Eye (tissue), 1 donor: ENCODE measurements around the gene ZFP36.
"Not testable (repeated sequence)": the region's sequence is repeated elsewhere in the genome, so short reads cannot be mapped to it uniquely, and the experiment has no call there.

ENCODE experiments used
- DNase-seq: peaks from one replicate; pipeline ENCODE4 v3.0.0-alpha.2; 2015

Gene ZFP36

GRCh38 chr19:39406656-39407409 lies at the start of gene ZFP36:
Gene ZFP36 (plus strand): TSS chr19:39406847. CDS start chr19:39406905, 58 bp downstream.
- peak; percentile 85 for DNase-seq

DNA sequence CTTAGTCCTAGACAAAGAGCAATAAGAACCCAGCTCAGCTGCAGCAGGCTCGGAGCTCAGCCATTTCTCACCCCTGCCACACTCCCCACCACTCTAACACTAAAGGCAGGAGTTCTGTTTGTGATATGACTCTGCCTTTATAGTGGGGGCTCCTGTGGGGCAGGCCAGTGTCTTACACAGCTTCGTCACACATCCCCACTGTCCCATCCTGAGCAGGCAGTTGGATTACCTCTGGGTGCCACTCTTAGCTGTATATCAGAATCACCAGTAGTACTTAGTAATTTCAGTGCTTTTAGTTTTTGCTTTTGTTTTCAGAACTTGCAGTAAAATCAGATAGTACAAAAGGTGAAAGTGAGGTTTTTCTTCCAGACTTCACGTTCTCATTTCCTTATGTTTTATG lies 47.6 kb upstream of the ZFP36 start:
- DNase-seq: no peak

GRCh38 chr19:39360599-39360998 lies 46.0 kb upstream of the ZFP36 start:
- DNase-seq: no peak

- no peak for DNase-seq
Measured at GRCh38 chr19:39362682-39363657, 43.7 kb upstream of the ZFP36 start.

DNA sequence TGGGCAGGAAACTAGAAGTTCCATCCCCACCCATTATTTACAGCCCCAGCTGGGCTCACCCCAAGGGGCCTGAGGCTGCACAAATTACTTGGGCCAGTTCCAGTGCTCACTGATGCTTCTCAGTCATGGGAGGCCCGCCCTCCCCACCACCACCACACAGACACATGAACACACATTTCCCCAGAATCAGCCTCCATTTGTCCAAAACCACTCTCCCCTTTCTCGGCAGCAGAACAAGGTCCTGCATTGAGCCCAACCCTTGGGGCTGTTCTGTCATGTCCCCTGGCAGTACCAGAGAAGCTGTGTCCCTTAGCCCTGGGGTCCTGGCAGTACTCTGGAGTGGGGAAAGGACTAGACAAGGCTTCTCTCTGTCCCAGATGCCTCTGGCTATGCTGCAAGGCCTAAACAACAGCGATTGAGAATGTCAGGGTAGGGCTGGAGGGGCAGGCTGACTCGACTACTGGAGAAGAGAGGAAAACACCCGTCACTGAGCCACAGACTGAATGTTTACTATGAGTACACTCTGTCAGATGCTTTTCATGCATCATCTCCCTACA lies 42.7 kb upstream of the ZFP36 start:
- DNase-seq: no peak

GRCh38 chr19:39365531-39365930 lies 41.1 kb upstream of the ZFP36 start:
- DNase-seq: no peak

- no peak for DNase-seq
Measured at GRCh38 chr19:39369200-39369599, 37.4 kb upstream of the ZFP36 start.

- DNase-seq: no peak
Measured at GRCh38 chr19:39370735-39371134, 35.9 kb upstream of the ZFP36 start.

DNA sequence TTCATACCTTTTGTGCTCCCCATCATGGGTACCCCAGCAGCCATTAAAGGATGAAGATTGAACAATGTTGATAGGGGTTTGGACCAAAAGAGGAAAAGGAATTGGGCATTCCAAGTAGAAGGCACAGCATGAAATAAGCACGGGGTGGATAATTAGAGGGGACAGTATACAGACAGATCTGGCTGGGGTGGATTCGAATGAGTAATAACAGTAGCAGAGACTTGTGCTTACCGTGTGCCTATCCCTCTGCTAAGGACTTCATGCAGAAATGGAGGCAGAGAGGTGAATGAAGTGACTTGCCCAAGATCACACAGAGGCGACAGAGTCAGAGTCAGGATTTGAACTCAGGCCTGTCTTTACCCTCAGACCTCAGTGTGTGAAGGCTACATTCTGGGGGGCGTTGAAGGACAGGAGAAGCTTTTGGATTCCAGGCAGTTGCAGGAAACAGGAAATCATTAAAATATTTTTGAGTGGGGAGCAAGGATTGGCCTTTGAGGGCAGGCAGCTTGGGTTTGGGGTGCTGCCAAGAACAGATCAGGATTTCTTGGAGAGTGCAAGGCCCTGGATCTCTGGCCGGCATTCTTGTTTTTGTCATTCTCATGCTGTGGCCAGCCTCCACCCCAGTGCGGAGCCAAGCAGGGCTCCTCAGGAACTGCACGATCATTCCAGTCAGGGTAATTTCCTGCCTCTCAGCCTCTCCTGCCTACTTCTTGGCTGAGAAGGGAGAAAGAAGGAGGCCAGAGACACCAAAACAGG lies 34.4 kb upstream of the ZFP36 start:
- peak; percentile 21 for DNase-seq

DNA sequence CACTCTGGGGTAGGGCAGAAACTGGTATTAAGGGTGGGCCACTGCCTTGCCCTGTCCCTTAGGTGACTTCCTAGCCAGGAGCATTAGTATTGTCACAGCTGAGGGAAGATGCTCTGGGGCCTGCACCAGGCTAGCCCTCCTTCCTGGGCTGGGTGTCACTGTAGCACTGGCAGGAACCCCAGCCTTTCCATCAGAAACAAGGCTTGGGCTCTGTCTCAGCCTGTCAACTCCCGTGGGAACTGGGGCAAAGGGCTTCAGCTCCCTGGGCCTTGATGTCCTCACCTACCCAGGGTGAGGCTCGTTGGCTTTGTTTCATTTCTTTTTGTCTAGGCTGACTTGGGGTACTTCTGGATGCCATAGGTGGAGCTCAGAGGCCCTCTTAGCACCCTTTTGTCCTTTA lies 33.7 kb upstream of the ZFP36 start:
- DNase-seq: no peak

DNA sequence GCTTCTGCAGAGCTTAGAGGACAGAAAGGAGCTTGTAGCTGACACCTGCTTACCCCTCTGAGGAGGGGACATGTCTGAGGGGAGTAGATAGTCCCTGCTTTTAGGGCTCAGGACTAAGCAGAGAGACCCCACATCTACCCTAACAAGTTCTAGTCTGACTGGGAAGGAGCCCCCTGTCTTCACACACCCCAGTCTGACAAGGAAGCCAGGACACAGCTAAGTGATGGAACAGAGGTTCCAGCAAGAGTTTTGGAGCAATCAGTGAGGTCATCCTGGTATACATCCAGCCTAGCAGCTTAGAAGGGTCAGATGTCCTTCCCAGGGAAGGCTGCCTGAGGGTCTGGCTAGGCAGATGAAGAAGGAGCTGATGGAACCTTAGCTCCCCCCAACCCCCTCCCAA lies 30.7 kb upstream of the ZFP36 start:
- no peak for DNase-seq

DNA sequence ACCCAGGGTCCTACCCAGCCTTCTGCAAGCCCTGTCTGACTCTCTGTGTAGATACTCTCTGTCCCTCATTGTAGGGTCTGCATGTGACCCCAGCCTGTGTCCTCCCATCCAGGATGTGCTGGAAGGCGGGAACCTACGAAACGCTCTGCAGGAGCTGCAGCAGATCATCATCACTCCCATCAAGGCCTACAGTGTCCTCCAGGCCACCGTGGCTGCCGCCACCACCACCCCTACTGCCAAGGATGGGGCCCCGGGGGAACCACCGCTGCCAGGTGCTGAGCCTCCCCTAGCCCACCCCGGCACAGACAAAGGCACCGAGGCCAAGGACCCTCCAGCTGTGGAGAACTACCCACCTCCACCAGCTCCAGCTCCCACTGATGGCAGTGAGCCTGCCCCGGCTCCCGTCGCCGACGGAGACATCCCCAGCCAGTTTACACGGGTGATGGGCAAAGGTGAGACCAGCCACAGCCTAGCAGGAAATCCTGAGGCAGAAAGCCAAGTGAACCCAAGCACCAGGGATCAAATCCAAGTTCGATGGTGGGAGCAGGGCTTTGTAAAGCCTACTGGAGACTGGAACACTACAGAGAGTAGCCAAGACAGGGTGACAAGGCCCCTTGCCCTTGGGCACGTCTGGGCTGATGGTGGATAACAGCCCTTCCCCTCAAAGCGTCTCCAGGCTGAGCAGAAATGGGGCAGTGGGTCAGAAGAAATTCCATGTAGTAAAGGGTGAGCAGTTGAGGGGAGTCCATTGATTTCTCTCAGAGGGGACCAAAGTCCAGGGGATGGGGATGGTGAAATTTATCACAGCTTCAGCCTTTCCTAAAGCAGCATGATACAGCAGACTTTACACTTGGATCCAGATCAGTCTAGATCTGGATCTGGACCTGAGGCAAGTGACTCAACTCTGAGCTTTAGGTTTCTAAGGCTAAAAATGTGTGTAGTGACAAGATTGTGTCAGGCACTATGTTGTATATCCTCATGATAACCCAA lies 29.0 kb upstream of the ZFP36 start:
- DNase-seq: no peak

GRCh38 chr19:39379366-39379765 lies 27.3 kb upstream of the ZFP36 start:
- not testable (repeated sequence) for DNase-seq

DNA sequence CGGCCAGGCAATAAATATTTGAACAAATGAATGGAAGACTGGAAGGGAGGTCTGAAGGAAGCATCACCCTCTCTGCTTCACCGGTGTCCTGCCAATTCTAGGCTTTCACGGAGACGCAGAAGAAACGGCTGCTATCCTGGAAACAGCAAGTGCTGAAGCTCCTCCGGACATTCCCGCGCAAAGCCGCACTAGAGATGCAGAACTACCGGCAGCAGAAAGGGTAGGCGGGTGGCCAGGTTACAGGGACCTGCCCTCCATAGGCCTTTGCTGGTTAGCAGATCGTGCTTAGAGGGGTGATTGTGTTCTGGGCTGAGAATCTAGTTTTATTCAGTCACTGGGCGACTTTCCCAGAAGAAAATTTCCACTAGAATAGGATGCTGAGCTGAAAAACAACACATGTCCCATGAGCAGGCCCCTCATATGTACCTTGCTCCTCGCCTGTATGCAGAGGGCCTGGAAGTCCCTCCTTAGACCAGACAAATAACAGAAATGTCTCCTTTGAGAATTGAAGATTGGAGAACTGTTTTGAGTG lies 26.7 kb upstream of the ZFP36 start:
- DNase-seq: no peak

- DNase-seq: no peak
Measured at GRCh38 chr19:39380521-39381502, 25.8 kb upstream of the ZFP36 start.

DNA sequence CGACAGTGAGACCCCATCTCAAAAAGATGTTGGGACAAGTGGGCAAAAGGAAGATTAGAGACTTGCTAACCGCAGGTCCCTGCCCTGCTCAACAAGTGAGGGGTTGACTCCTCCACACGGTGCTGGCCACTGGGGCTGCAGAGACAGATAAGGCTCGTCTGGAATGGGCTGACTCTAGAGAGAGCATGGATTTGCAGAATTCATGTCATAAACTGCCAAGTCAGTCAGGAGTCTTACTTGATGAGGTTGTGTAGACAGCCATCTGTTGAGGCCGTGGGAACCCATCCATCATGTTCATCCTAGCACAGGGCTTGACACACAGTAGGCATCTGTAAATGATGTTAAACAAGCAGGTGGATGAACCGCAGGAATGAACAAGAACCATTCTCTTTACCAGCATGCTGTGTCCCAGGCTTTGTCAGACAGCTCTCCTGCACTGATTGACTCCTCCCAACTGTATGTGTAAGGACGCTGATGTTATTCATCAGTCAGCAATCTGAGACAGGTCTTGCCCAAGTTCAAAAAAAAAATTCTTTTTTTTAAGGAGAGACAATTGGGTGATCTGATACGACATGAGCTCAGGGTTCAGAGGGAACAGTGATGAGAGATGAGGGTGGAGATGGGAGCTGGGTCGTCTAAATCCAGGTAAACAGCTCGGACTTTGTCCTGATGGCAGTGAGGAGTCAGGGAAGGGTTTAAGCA lies 24.6 kb upstream of the ZFP36 start:
- no peak for DNase-seq

DNA sequence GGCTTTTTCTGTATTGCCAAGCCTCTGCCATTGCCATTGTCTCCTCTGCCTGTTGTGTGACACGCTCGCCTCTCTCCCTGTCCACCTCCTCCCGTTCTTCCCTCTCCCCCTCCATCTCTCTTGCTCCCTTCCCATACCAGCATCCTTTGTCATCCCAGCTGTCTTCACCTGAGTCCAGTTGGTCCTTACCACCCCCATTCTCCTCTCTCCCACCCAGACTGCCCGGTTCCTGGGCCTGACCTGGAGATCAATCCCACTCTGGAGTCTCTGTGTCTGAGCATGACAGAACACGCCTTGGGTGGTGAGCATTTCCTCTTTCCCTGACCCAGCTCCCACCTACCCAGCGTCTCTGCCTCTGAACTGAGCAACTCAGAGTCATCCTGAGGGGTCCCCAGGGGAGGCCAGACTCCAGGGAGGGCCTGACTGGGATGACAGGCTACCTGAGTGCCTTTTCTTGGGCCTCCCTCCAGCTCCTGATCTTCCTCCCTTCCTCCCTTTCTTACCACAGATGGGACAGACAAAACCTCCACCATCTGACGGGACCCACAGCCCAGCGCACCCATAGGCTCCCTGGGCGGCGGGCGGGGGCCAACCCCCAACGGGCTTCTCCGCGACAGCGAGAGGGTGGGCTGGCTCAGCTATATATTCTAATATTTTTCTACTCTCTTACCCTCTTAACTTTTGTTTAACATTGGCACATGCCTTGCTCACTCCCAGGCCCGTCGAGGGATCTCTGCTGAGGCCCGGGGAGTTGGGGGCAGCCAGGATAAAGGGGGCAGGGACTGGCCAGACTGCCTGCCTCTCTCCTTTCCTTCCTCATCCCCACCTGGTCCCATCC lies 23.4 kb upstream of the ZFP36 start:
- no peak for DNase-seq

DNA sequence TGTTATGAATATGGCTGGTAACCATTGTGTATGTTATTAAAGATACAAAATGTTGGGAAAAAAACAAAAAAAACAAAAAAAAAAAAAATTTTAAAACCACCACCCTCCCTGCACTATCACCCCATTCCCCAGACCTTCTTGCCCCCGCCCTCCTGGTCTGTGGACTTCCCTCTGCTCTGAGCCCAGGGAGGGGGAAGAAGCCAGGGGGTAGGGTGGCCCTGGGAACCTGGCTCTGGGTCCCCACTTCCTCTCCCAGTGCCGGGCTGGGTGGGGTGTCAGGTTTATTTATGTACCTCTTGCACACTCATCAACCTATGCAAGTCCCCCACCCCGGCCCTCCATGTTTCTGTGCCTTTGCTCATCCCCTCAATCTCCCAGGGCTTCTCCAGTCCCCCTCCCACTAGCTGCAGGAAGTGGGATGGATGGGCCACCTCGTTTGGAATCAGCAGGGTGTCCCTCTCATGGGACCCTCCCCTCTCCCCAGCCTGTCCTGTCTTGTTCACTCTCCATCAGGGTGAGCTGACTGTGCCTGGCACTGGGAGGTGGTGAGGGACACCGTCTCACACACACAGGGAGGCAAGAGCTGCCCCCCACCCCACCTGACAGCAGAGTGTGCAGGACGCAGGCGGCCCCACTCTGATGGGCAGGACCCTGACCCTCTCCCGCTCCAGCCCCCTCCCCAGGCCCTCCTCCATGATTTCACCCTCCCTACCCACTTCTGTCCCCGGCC lies 21.6 kb upstream of the ZFP36 start:
- no peak for DNase-seq
